MCF 10A (cell line): Measurements from ENCODE around the gene NGF. TPM values are rescaled to one million over a fixed set of nuclear protein-coding genes. Genes with fewer than 3 reads are reported as not detected.

ENCODE experiments used
- BruUV-seq: library from RNA; stranded (reverse); fragments of 400-500 nt; replicated peaks from 2 replicates; lab custom pipeline; 2021; lab: Mats Ljungman, UMichigan
- CTCF ChIA-PET: fragments of 300-600 bp; sonication (Branson Sonifier 250); formaldehyde crosslinking; extraction: SDS; loops from one replicate; lab custom pipeline; 2021; ENCODE audit warnings: antibody characterized with exemption, inconsistent platforms; lab: Yijun Ruan, JAX
- POLR2A ChIA-PET: fragments of 300-600, 350-650 bp; sonication (Branson Sonifier 250); formaldehyde crosslinking; extraction: SDS; loops from one replicate; lab custom pipeline; 2020; ENCODE audit warnings: antibody characterized with exemption, inconsistent platforms; lab: Yijun Ruan, JAX
- DNase-seq: peaks from one replicate; pipeline ENCODE4 v3.0.0-alpha.2; 2018; ENCODE audit not compliant: unreplicated experiment
- H3K27ac Mint-ChIP-seq: one replicate; pipeline ENCODE4 v1.8.0; 2022; ENCODE audit warnings: mild to moderate bottlenecking, low read depth, mixed read lengths; ENCODE audit not compliant: unreplicated experiment
- H3K27me3 Mint-ChIP-seq: one replicate; pipeline ENCODE4 v1.8.0; 2022; ENCODE audit warnings: mixed read lengths; ENCODE audit not compliant: insufficient read depth, unreplicated experiment
- H3K36me3 Mint-ChIP-seq: one replicate; pipeline ENCODE4 v1.8.0; 2022; ENCODE audit warnings: mild to moderate bottlenecking, moderate library complexity, mixed read lengths; ENCODE audit not compliant: insufficient read depth, unreplicated experiment
- H3K4me1 Mint-ChIP-seq: one replicate; pipeline ENCODE4 v1.8.0; 2022; ENCODE audit warnings: mixed read lengths; ENCODE audit not compliant: insufficient read depth, unreplicated experiment
- H3K4me3 Mint-ChIP-seq: one replicate; pipeline ENCODE4 v1.8.0; 2022; ENCODE audit warnings: mild to moderate bottlenecking, moderate library complexity, mixed read lengths; ENCODE audit not compliant: unreplicated experiment
- H3K9me3 Mint-ChIP-seq: one replicate; pipeline ENCODE4 v1.8.0; 2022; ENCODE audit warnings: mixed read lengths; ENCODE audit not compliant: unreplicated experiment
- intact Hi-C: fragments of 100-400 bp; cut with micrococcal nuclease; formaldehyde crosslinking; loops from 2 replicates; pipeline ENCODE4 v1.14.1; 2022
- total RNA-seq: library from RNA; stranded (reverse); gene quantifications from 2 replicates; pipeline ENCODE4 v1.2.3, GENCODE V29; 2022
- TF ChIP-seq, protein P1 (sequence below): fragments of 200-600 bp; IDR thresholded peaks from one replicate; pipeline ENCODE4 v1.8.0; 2022; ENCODE audit warnings: antibody characterized with exemption, mild to moderate bottlenecking; ENCODE audit not compliant: unreplicated experiment

Gene NGF
- total RNA-seq, 1 experiment from 2014 or later = 1.1 TPM

DNA sequence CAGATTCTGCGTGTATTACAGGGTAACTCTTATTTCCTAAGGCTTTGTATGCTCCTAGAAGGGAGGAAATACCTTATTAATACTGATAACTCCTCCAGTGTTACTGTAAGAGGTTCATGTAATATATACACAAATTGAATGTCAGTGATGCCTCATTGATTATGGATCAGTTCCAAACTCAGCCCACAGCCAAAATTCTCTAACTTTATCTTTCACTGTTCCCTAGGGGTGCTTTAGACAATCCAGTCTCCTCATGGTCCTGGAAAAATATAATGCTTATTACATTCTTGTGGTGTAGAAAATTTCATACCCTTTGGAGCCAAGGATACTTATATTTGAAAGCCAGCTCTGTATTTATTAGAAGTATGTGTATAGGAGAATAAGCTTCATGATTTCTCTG lies 73.0 kb downstream of the NGF start:
- no peaks in the 10 kb centered on the region for H3K27me3 Mint-ChIP-seq
- no TSS peak for BruUV-seq
- TF ChIP-seq, protein P1, sequence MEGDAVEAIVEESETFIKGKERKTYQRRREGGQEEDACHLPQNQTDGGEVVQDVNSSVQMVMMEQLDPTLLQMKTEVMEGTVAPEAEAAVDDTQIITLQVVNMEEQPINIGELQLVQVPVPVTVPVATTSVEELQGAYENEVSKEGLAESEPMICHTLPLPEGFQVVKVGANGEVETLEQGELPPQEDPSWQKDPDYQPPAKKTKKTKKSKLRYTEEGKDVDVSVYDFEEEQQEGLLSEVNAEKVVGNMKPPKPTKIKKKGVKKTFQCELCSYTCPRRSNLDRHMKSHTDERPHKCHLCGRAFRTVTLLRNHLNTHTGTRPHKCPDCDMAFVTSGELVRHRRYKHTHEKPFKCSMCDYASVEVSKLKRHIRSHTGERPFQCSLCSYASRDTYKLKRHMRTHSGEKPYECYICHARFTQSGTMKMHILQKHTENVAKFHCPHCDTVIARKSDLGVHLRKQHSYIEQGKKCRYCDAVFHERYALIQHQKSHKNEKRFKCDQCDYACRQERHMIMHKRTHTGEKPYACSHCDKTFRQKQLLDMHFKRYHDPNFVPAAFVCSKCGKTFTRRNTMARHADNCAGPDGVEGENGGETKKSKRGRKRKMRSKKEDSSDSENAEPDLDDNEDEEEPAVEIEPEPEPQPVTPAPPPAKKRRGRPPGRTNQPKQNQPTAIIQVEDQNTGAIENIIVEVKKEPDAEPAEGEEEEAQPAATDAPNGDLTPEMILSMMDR = no peak
- H3K4me1 Mint-ChIP-seq = peaks cover 5% of the 10 kb centered on the region
- H3K27ac Mint-ChIP-seq = no peak overlapping the region
- H3K36me3 Mint-ChIP-seq = no peaks in the 10 kb centered on the region
- intact Hi-C loops = no loop called here
- H3K9me3 Mint-ChIP-seq = no peaks in the 10 kb centered on the region
- no peak for DNase-seq
- ChIA-PET POLR2A (no interaction called here), CTCF (no interaction called here)
- H3K4me3 Mint-ChIP-seq = no peak overlapping the region

DNA sequence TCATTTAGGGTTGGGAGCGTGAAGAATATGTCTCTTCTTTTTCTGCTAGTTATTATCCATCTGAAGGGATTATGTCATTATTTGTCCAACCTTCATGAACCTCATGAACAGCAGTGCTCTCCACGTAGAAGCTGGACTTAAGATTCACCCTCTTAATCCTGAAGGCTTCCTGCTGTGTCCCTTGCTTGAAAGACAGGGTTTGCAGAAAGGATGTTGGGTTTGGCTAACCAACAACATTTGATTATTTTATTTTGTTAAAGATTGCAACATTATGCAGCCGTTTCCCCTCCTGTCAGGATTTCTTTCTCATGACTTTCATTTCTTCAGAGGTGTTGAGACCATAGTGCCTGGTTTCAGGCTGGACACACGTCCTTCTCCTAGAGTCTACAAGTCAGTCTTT lies 75.2 kb downstream of the NGF start:
- no peak for DNase-seq
- Mint-ChIP-seq H3K27me3 (no peaks in the 10 kb centered on the region), H3K4me1 (peaks cover 6% of the 10 kb centered on the region), H3K27ac (no peak overlapping the region), H3K4me3 (no peak overlapping the region), H3K36me3 (no peaks in the 10 kb centered on the region), H3K9me3 (peaks cover 10% of the 10 kb centered on the region)
- intact Hi-C loops = no loop called here
- CTCF ChIA-PET = no interaction called here
- BruUV-seq = no TSS peak
- POLR2A ChIA-PET = interaction anchor here (0.6 kb wide), 1 partner anchor 36 kb away, joined by 3 read pairs; no protein-coding TSS in a partner anchor
- TF ChIP-seq, protein P1 = no peak

DNA sequence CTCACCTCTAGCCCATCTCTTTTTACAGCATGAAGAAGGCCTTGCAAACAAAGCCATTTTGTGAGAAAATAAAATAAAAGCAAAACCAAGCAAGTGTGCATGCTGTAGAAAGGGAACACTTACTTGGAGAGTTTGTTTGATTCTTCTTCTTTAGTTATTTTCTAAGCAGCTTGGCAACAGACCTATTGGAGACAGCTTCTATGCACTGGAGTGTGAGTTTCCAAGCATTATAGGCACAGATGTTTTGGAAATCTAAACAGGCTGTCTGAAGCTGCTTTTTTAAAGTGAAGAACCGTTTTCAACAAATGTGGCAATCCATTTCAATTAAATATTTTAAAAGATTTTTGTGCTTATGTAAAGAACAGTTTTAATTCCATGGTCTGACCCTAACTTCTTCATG lies 76.6 kb downstream of the NGF start:
- Mint-ChIP-seq H3K36me3 (no peaks in the 10 kb centered on the region), H3K27ac (no peak overlapping the region), H3K27me3 (no peaks in the 10 kb centered on the region), H3K4me3 (no peak overlapping the region), H3K9me3 (peaks cover 11% of the 10 kb centered on the region), H3K4me1 (peaks cover 8% of the 10 kb centered on the region)
- CTCF ChIA-PET = interaction anchor here (0.6 to 1.1 kb wide), 3 partner anchors 16 to 334 kb away, joined by 3 to 4 read pairs (median 3); no protein-coding TSS in a partner anchor
- no peak for DNase-seq
- intact Hi-C loops = no loop called here
- POLR2A ChIA-PET = interaction anchor here (1.0 kb wide), 1 partner anchor 10 kb away, joined by 3 read pairs; no protein-coding TSS in a partner anchor
- TF ChIP-seq, protein P1 = no peak
- BruUV-seq = no TSS peak

DNA sequence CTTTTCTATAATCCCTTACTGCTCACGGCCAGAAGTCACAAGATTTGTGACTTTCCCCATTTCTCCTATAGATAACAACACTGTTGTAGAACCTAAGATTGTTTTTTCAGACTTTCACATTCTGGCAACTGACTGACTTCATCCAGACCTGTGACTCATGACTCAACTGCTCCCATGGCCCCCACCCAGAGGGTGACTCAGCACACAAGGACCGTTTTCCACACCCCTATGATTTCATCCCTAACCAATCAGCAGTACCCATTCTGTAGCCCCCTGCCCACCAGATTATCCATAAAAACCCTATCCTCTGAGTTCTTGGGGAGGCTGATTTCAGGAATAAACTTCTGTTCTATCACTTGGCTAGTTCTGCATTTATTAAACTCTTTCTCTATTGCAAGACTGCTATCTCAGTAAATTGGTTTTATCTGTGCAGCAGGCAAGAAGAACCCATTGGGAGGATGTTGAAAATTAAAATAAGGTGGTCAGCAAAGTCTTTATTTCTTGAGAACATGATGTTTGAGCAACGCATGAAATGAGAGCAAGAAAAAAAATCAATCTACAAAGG lies 79.7 kb downstream of the NGF start:
- DNase-seq = peak; percentile 43
- no peaks in the 10 kb centered on the region for H3K36me3 Mint-ChIP-seq
- intact Hi-C loops = loop anchor here (5.0 kb wide), 1 partner anchor 91 kb away; no protein-coding TSS in a partner anchor
- no peak overlapping the region for H3K4me3 Mint-ChIP-seq
- TF ChIP-seq, protein P1 = no peak
- H3K9me3 Mint-ChIP-seq = peaks cover 11% of the 10 kb centered on the region
- ChIA-PET POLR2A (interaction anchor here (0.6 kb wide), 1 partner anchor 51 kb away, joined by 4 read pairs; no protein-coding TSS in a partner anchor), CTCF (no interaction called here)
- no peaks in the 10 kb centered on the region for H3K27me3 Mint-ChIP-seq
- no TSS peak for BruUV-seq
- H3K27ac Mint-ChIP-seq = no peak overlapping the region
- H3K4me1 Mint-ChIP-seq = peaks cover 8% of the 10 kb centered on the region
